ENCODE results near the gene FOXP1. TPM values are rescaled to one million over a fixed set of nuclear protein-coding genes. Genes with fewer than 3 reads are reported as not detected.

The FOXP1 gene
- total and polyA plus RNA-seq, 2 of the 13 experiments (the other 11 are each of a cell fraction or from before 2014, with no cell fraction given) = 40.4 to 59.0 TPM

DNA sequence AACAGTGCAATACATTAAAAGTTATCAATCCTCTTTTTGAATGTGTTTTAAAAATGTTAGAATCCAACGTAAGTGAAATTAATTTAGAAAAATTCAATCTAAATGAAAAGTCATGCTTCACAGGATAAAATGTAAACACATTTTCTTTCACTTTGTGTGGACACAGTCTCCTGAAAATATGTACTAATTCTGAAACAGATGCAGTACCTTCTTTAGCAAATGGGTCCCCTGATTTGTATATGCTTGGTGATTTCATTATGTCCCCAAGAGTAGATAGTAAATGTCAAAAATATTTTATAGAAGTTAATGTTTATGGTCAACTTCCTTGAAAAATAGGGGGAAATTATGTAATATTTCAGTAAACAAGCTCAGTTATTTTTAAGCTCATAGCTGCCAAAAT is 28.9 kb downstream of the FOXP1 start:
- TF ChIP-seq MBD4 (IDR thresholded peaks at IDR 0.05; ENCODE audit: borderline replicate concordance, low read length) = no peak
- no peak for TF ChIP-seq REXO4 (CRISPR knock-in tag; IDR thresholded peaks at IDR 0.05; ENCODE audit: borderline replicate concordance)
- TF ChIP-seq ZNF83 (CRISPR knock-in tag; IDR thresholded peaks at IDR 0.05; ENCODE audit: borderline replicate concordance) = no peak
- no peak for TF ChIP-seq FOXC1 (CRISPR knock-in tag; IDR thresholded peaks at IDR 0.05; ENCODE audit: borderline replicate concordance)
- TF ChIP-seq ZFP36L1 (CRISPR knock-in tag; IDR thresholded peaks at IDR 0.05) = no peak
- TF ChIP-seq CHD4 (IDR thresholded peaks at IDR 0.05; ENCODE audit: borderline replicate concordance, low read length) = no peak
- no peak for TF ChIP-seq KLF15 (CRISPR knock-in tag; IDR thresholded peaks at IDR 0.05; ENCODE audit: borderline replicate concordance)
- TF ChIP-seq, protein P1, sequence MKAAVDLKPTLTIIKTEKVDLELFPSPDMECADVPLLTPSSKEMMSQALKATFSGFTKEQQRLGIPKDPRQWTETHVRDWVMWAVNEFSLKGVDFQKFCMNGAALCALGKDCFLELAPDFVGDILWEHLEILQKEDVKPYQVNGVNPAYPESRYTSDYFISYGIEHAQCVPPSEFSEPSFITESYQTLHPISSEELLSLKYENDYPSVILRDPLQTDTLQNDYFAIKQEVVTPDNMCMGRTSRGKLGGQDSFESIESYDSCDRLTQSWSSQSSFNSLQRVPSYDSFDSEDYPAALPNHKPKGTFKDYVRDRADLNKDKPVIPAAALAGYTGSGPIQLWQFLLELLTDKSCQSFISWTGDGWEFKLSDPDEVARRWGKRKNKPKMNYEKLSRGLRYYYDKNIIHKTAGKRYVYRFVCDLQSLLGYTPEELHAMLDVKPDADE (CRISPR knock-in tag; IDR thresholded peaks at IDR 0.05) = no peak
- TF ChIP-seq KDM6A (CRISPR knock-in tag; IDR thresholded peaks at IDR 0.05; ENCODE audit: low read depth) = no peak
- no peak for TF ChIP-seq ZNF44 (CRISPR knock-in tag; IDR thresholded peaks at IDR 0.05)
- no peak for TF ChIP-seq SAFB2 (CRISPR knock-in tag; IDR thresholded peaks at IDR 0.05; ENCODE audit: borderline replicate concordance, low read depth)
- no peak for TF ChIP-seq AHR (CRISPR knock-in tag; IDR thresholded peaks at IDR 0.05)
- TF ChIP-seq HNRNPLL (IDR thresholded peaks at IDR 0.05; ENCODE audit: low read depth, low read length, poor library complexity, severe bottlenecking) = no peak
- ChIA-PET CTCF (ENCODE audit: low intra/inter-chr PET ratio, low total read pairs) (no interaction called here), POLR2A (no interaction called here)
- Histone ChIP-seq H3K4me1 (ENCODE audit: insufficient read depth, low read length) (peaks cover 16% of the 10 kb centered on the region), H3K27ac (ENCODE audit: extremely low read length, insufficient read depth, low read length) (no peak overlapping the region), H3K36me3 (replicated peaks in 1 of 2; ENCODE audit: control insufficient read depth in 1 of 2, insufficient read depth in 2 of 2, low read length in 2 of 2) (no peaks in the 10 kb centered on the region; a peak in 2 of 5 replicates), H3K9me3 (ENCODE audit: low read length) (no peaks in the 10 kb centered on the region), H4K20me1 (ENCODE audit: insufficient read depth, low read length) (0 out of 2 replicates have a peak, but pooled peaks cover 4% of the 10 kb centered on the region), H3K27me3 (ENCODE audit: control insufficient read depth in 1 of 2, insufficient read depth in 2 of 2, low read length in 2 of 2) (no peaks in the 10 kb centered on the region), H2AFZ (ENCODE audit: low read length) (no peak overlapping the region), H3K9ac (ENCODE audit: insufficient read depth, low read depth, low read length) (no peak overlapping the region), H3K4me3 (replicated peaks in 1 of 3; ENCODE audit: insufficient read depth in 1 of 3, low read depth in 2 of 3, low read length in 3 of 3) (no peak overlapping the region), H3K79me2 (ENCODE audit: insufficient read depth, low read length) (peaks cover 38% of the 10 kb centered on the region), H3K4me2 (ENCODE audit: low read depth, low read length) (no peak overlapping the region)
- WGBS (ENCODE audit: low lambda C conversion rate) = 96% methylated on average over 1 of the region's 1 CpG
- DNase-seq (ENCODE audit: low spot score) (no peak), FAIRE-seq (no peak), ATAC-seq (no peak)
- in situ Hi-C loops (cut with HindIII; ENCODE audit: extremely low pct_ligation_motif_present, low pct_unique_long_range_greater_than_20kb) (no loop called here), intact Hi-C loops (cut with micrococcal nuclease; ENCODE audit: unreplicated experiment) (no loop called here)
- BruUV-seq (replicated peaks) = no TSS peak
